Measurements from ENCODE around the gene FOXP4.
A peak's percentile ranks its signal among the peaks of the same experiment; 100 is the strongest.

FOXP4 gene, protein sequence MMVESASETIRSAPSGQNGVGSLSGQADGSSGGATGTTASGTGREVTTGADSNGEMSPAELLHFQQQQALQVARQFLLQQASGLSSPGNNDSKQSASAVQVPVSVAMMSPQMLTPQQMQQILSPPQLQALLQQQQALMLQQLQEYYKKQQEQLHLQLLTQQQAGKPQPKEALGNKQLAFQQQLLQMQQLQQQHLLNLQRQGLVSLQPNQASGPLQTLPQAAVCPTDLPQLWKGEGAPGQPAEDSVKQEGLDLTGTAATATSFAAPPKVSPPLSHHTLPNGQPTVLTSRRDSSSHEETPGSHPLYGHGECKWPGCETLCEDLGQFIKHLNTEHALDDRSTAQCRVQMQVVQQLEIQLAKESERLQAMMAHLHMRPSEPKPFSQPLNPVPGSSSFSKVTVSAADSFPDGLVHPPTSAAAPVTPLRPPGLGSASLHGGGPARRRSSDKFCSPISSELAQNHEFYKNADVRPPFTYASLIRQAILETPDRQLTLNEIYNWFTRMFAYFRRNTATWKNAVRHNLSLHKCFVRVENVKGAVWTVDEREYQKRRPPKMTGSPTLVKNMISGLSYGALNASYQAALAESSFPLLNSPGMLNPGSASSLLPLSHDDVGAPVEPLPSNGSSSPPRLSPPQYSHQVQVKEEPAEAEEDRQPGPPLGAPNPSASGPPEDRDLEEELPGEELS

DNA sequence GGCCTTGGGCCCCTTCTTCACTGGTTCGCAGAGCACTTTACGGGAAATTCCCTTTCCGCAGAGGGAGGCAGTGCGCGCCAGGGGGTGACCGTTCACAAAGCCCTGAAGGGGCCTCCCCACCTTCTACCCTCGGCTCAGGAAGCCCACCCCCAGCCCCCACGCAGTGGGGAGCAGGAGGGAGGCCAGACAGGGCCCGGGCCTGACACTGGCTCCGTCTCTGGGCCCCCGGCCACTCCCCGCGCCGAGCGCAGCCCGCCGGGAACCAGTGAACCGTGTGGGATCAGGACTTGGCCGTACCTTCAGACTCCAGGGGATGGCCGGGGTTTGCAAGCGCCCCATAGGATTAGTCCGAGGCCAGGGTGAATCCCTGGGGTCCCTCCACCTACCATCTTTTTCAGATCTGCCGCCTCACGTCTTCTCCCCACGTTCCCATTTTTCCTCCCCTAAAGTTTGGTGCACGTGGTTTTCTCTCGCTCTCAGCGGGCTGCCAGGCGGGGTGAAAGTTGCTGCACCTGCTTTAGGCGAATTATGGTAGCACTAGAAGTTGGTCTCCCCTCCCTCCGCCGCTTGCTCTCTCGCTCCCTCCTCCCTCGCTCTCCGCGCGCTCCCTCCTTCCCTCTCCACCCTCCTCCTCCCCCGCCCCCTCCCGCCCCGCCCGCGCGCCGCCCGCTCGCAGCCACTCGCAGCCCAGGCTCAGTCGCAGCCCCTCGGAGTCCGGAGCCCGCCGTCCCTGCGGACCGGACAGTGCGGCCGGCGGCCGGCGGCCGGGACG lies at the start of gene FOXP4:
FOXP4 (plus strand) TSS at position 679 of the 772 bp plus-strand sequence. CDS start 19,380 bp downstream, outside the sequence.
- peak; percentile 85 to 86 for DNase-seq

DNA sequence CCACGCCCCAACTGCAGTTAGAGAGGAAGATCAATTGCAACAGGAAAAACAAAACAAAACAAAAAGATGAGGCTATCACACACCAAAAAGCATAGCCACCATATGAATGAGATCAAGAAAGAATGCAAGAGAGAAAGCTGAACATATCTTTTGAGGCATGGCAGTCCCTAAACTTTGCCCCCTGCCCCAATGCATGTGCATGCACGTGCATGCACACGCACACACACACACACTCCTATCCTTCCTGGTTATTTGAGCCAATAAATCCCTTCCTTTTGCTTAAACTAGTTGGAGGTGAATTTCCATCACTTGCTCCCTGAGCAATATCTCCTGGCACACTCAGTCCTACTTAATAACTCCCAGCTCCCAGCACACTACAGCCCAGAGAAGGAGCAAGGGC lies 48.6 kb upstream of the FOXP4 start:
- no peak for DNase-seq

DNA sequence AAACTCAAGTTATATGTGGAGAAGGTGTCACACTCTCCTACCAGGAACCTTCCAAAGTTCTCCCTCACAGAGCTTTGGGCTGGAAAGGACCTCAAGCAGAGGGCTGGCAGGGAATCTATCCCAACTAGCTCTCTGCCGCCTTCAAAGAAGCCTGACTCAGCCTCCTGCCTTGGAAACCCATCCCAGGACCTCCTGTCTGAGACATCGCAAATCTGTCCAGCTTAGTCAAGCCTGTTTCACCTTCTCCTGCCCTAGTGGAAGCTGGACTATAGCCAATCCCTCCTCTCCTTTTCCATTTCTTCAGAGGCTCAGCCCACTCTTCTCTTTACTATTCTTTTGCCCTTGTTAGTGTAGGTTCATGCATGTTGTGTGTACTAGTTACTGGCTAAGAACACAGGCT lies 48.2 kb upstream of the FOXP4 start:
- DNase-seq, result no peak

DNA sequence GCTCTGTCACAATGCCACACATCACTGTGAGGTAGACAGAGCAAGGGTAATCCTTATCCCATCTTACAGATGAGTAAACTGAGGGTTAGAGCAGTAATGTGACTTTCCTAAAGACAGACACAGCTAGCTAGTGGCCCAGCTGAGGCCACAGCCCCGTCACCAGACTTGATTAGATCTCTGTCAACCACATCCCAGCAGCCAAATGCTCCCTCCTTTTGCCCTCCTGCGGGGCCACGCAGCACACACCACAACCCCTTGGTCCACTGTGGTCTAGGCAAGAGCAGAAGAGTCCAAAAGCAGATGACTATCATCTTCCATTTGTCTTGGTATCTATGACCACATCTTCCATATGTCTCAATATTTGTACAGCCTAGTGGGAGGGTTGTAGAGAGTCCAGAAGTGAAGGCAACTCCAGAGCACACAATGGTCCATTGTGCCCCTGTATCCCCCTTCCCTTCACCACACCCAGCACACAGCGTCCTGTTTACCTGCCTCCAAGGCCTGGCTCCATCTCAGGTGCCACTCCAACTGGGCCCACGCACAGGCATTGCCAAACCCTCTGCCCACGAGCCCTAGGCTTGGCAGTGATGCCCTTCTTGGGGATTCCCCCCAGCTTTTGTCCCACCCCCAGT lies 47.1 kb upstream of the FOXP4 start:
- DNase-seq, result no peak

DNA sequence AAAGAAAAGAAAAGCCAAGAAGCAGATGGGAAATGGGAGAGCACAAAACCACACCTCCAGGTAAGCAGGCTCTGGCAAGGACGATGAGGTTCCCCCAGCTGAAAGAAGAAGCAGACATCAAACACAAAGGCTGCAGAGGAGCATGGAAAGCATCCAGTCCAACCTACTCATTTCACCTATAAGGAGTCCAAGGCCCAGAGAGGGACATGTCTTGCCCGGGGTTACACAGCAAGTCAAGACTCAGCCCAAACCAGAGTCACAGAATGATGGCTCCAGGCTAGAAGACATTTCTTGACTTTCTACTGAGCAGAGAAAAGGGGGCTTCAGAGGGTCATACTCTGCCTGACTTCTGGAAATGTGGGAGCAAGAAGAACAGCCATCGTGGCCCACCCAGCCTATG lies 45.6 kb upstream of the FOXP4 start:
- DNase-seq, result no peak

DNA sequence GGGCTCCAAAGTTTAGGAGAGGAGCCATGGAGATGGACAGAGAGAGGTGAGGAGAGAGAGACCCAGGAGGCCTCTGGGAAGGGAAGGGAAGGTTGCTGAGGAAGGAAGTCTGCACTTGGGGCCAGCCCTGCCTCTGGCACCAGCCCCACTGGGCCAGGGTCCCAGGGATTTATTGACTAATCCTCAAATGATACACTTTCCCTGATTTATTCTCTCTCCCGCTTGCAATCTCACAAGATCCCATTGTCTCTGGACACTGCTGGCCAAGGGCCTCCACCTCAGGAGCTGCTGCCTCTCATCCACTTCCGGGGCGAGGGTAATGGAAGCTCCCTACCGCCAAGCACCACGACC lies 43.6 kb upstream of the FOXP4 start:
- no peak for DNase-seq

DNA sequence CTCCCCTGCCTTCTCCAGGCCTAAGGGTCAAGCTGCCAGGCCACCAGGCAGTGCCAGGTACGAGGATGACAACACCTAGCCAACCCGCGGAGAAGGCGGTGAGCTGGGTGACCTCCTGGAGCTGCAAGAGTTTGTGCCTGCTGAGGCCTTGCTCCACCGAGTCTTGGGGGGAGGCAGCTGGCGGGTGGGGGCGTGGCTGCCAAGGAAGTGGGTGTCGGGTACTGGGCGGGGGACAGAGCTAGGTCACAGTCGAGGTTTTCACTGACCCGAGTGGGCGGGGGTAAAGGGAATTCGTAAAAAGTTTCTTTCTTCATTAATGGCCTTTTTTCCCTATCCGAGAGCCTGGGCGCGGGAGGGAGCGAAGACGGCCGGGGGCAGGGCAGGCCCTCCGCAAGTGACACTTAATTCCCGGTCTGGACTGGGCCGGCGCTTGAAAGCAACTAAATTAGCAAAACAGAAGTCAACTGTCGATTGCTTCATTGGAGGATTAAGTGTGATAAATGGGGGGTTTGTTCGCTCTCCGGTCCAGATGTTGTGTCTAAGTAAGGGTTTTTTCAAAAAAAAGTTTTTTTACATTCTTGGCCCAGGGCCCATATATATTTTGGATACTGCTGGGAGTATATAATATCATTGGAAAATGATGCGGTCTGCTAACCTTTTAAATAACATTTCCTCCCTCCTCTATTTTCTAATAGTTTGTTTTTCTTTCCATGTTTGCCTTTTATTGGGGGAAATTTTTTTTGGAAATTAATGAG lies 43.1 kb upstream of the FOXP4 start:
- DNase-seq, result peak in 1 of 2 donors; percentile 7

DNA sequence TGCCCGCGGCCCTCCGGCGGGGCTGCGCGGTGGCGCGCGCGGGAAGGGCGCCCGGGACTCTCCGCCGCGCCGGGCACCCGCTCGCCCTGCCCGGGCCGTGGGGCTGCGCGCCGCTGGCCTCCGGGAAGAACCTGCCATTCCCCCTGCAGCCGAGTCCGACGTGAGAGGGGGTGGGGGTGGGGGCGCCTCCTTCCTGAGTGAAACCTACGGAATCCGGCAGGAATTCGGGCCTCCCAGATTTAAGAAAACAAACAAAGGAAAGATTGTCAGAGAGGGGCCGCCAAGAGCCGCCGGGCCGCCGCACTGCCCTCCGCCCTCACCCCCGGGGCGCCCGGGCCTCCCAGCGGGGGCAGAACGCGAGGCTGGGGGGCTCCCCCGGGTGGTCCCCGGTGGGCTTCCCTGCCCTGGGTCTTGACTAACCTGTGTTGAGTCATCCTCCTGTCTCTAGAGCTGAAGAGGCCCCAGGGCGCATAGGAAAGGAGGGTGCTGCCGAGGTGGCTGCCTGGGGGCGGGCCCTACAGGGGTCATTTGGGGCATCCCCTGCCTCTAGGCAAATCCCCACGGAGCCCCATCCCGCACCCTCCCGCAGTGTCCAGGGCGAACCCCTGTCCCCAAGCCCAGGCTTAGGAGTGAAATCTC lies 42.2 kb upstream of the FOXP4 start:
- peak in 1 of 2 donors; percentile 15 for DNase-seq

DNA sequence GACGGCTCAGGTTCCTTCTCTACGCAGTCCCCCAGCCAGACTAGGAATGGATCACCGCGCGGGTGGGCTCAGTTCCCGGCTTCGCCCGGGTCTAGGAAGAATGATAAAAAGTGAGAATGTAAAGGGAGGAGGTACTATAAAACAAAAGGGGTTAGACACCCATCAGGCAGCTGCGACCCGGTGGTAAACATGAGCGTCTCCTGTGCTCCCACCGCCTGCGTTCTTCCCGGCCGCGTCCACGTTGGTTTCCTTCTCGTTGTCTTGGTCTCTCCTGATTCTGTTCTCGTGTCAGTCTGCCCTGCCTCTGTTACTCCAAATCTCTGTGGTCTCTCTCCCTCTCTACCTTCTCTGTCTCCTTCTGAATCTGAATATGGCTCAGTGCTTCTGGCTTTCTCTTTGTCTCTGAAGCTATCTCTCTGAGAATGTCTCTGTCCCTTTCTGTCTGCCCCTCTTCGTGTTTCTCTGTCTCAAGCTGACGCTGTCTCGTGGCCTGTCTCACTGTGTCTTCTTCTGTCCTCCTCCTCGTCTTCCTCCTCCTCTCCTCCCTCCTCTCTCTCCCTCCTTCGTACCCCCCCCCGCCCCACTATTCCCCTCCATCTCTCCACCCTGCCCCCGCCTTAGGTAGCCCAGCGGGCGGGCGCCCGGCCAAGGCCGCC lies 41.6 kb upstream of the FOXP4 start:
- no peak for DNase-seq

DNA sequence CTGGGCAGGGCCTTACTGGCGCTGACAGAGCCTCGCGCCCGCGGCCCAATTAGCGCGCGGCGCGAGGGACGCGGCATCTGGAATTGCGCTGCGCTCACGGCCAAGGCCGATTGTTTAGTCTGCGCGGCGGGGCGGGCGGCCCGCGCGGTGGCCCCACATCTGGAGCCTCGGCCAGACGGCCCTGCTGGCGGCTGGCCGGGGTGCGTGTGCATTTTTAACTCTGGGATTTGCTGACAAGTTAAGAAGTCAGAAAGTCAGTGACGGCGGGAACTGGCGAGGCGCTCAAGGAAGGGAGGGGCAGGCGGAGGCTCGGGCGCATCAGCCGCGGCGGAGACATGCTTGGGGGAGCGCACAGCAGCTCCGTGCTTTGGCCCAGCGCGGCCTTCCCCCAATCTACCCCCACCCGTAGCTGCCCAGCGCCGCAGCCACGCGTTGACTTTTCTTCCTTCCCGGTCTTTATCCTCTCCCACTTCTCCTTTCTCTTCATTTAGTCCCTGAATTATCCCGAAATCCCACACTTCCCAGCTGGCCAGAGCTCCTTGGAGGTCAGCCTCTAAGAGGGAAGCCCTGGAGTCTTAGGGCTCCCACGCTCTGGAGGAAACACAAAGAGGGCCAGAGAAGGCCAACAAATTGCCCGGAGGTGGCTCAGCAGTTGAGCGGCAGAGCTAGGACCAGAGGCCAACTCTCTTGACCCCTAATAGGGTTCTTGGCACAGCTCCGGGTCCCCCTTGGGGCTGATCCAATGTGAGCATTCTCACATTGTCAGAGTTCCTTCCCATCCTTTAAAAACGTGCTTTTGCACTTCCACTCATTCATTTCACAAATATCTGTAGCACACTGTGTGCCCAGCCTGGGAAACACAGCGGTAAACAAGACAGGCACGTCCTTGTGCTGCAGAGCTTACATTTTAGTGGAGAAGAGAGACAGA lies 40.8 kb upstream of the FOXP4 start:
- peak in 1 of 2 donors; percentile 34 for DNase-seq

DNA sequence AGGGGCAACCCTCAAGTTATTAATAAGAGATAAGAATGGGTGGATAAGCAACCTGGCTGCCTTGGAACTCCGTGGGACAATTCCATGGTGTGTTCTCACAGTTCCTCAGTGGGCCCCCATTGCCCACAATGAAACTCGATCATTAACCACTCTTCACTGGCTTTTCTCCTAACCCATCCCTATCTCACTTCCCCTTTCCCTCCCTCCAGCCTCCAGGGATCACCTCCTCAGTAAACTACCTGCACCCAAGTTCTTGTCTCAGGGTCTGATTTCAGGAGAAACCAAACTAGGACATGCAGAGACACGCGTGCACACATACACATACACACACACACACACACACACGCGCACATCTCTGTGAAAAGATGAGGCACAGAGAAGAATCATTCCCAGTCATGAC lies 37.7 kb upstream of the FOXP4 start:
- no peak for DNase-seq

DNA sequence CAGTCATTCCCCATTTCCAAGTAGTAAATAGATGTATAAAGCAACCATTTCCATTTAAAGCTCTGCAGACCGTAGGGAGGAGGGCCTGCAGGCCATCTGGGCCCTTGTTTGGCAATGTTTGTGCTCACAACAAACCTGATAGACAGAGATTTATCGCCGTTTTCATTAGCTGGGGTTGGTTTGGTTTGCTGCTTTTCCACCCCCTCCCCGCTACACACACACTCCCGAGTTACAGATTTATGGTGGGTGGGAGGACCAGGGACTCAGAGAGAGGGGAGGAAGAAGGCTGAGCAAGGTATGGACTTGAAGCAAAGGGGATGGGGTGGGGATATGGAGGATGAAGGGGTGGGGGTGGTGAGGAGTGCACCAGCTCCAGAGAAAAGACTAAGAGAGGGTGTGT lies 36.6 kb upstream of the FOXP4 start:
- DNase-seq, result no peak

DNA sequence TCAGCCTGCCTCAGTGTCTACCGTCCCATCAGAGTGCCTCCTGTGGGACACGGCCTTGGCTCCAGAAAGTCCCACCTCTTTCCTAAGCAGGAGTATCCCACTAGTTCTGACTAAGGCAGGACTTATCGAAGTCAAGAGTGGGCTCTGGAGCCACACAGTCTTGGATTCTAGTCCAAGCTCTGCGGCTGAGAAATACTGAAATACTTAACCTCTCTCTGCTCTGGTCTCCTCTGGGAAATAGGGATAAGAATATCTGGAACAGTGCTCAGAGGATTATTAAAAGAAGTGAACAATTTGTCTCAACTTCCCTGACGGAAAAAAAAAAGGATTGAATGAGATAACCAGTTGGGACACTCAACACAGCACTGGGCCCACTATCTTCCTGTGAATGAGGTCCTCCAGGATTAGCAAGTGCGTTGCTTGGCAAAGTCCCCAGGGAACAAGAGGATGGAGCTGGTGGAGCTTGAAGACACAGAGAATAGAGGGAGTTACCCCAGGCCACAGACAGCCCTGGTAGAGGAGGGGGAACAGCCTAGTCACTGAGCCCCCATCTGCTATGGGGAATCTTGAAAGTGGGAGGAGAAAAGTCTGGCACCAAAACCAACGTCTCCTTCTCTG lies 34.6 kb upstream of the FOXP4 start:
- DNase-seq, result no peak

DNA sequence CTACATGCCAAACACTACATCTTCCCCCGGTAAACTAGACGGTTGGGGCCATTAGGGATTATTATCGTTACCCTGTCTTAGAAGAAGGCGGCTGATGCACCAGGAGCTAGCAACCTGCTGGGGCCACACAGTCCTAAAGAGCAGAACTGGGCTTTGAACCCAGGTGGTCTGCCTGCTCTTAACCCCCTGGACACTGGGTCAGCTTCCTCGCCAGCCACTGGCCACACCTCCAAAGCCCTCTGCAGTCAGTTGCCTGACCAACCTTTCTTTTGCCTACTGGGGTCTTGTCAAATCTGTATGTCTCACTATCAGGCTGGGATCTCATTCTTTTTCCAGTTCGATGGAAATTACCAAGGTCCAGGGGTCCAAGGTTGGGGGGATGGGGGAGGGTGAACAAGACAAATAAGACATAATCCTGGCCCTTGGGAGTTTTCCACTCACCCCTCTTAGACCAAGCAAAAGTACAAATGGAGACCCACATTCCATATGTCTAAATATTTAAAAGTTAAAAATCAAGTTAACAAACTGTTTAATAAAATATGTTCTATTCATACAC lies 34.0 kb upstream of the FOXP4 start:
- no peak for DNase-seq

DNA sequence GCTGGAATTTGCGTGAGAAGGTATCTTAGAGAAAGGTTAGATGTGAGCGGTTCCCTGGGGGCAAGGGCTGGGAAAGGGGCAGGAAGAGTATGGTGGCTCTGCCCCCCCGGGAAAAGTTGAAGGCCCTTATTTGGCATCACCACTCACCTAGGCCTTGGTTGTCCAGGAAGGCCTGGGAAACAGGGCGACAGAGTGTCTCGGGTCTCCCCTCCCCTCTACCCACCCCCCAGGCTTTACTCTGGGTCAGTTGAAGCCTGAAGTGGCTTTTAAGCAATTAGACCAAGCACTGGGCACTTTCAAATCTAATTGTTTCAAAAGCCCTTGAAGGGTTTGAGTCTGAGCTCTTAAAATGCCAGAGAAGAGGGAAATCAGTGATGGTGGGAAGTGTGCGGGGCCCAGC lies 30.2 kb upstream of the FOXP4 start:
- DNase-seq, result no peak

DNA sequence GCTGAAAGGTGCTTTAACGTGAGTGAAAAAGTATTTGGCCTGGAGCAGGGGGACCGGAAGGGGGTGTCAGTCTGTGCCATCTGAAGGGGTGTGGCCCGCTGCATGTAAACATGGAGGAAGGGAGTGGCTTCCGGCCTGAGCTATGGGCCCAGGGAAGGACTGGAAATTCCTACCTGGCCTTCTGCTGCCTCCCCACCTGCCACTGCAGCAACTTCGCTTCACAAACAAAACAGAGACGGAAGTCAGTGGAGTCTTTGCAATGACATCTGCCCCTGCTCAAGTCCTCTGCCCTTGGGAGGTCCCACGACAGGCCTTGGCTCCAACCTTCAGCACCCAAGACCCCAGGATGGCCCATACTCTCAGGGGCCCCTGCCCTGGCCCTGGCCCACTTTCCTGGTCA lies 28.1 kb upstream of the FOXP4 start:
- no peak for DNase-seq

DNA sequence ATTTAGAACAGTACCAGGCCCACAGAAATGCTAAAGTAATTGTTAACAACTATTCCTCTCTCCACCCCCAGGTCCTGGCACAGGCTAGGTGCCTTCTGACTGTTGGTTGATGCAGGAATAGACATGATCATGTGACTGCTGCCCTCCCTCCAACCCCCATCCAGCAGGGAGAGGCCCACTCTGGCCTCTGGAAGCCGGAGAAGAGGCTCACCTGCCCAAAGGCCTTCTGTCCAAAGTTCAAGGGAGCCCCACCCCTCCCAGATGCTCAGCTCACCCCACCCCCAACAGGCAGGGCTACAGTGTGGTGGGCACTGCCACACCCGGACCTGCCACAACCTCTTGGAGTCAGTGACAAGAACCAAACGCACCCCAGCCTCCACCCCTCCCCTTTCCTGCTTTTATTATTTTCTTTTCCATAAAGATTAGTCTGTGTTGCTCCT lies 26.9 kb upstream of the FOXP4 start:
- no peak for DNase-seq

DNA sequence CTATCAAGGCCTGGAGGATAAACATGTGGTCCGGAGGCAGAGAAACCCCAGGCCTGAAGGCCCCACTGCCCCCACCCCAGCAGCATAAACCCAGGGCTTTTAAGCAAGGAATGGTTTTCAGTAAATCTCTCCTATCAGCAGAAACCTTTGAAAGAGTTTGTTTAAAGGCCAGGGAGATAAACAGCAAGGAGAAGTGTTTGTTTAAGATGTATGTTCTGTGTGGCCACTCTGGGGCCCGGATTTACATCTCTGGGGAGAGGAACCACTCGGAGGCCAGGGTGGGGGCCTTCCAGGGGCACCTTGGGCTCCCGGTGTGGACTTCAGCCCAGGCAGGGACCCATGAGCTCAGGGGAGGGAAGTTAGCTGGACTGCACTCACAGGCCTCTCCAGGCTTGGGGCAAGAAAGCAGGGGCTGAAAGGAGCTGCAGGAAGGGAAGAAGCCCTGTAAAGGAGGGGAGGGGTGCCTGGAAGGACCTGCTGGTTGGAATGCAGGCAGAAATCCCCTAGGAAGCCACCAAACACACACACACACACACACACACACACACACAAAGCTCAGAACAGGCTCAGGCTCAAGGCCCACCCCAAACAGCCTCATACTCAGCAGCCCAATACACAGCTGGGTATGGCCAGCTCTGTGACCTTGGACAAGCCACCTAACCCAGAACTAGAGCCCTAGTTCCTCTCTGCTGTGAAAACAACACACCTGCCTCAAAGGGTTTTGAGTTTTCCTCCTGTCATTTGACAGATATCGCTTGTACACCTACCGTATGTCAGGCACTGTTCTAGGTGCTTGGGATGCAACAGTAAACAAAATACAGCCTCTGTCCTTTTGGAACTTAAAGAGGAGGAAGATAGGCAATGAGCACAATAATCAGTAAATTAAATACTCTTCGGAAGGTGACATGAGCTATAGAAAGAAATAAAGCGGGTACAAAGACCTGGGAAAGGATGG lies 26.2 kb upstream of the FOXP4 start:
- DNase-seq, result no peak

All from stimulated activated CD4-positive, alpha-beta T cell treated with anti-CD3 and anti-CD28 coated beads, Interleukin-2, amount 100 ng/mL, for 24 hours (primary cell).